Measurements from ENCODE around the gene IFRD2.
"Not testable (repeated sequence)": the region's sequence is repeated elsewhere in the genome, so short reads cannot be mapped to it uniquely, and the experiment has no call there.

DNA sequence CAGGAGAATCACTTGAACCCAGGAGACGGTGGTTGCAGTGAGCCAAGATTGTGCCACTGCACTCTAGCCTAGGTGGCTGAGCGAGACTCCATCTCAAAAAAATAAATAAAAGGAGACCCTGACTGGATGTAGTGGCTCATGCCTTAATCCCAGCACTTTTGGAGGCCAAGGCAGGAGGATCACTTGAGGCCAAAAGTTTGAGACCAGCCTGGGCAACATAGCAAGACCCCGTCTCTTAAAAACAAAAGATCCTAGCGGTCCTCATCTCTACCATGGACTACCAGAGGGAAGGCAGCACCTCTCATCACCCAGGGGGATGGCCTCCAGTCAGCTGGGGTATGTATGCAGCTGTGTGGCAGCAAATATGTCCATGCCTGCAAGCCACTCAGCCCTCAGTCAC lies 30.0 kb downstream of the IFRD2 start:
- TF ChIP-seq, protein P1, sequence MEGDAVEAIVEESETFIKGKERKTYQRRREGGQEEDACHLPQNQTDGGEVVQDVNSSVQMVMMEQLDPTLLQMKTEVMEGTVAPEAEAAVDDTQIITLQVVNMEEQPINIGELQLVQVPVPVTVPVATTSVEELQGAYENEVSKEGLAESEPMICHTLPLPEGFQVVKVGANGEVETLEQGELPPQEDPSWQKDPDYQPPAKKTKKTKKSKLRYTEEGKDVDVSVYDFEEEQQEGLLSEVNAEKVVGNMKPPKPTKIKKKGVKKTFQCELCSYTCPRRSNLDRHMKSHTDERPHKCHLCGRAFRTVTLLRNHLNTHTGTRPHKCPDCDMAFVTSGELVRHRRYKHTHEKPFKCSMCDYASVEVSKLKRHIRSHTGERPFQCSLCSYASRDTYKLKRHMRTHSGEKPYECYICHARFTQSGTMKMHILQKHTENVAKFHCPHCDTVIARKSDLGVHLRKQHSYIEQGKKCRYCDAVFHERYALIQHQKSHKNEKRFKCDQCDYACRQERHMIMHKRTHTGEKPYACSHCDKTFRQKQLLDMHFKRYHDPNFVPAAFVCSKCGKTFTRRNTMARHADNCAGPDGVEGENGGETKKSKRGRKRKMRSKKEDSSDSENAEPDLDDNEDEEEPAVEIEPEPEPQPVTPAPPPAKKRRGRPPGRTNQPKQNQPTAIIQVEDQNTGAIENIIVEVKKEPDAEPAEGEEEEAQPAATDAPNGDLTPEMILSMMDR (IDR thresholded peaks at IDR 0.05): not testable (repeated sequence)
- not testable (repeated sequence) for TF ChIP-seq EP300 (IDR thresholded peaks at IDR 0.05)

Data from upper lobe of left lung (tissue), 4 donors.